Kidney (tissue), 14 donors: ENCODE results near the gene RIN1. TPM values are rescaled to one million over a fixed set of nuclear protein-coding genes. Genes with fewer than 3 reads are reported as not detected.
"Not testable (repeated sequence)": the region's sequence is repeated elsewhere in the genome, so short reads cannot be mapped to it uniquely, and the experiment has no call there.

ENCODE experiments used
- DNase-seq, 5 donors: peaks; one replicate each; pipeline ENCODE4 v3.0.0-alpha.2; 2013 to 2020
- FAIRE-seq: peaks from 2 replicates; lab custom pipeline; 2012; peaks lifted over from hg19 to GRCh38; lab: Jason Lieb, UNC
- H3K27ac ChIP-seq, 2 donors: one replicate each; pipeline ENCODE4 v1.7.0; 2013; ENCODE audit warnings: low read depth in 2 of 2, low read length in 2 of 2, inconsistent platforms in 1 of 2
- H3K27me3 ChIP-seq: one replicate; pipeline ENCODE4 v1.7.1; 2013; ENCODE audit warnings: low read length, inconsistent platforms; ENCODE audit not compliant: control insufficient read depth, insufficient read depth
- H3K36me3 ChIP-seq, 3 donors: one replicate each; pipeline versions ENCODE4 v1.7.0 to v1.7.1; 2013; ENCODE audit warnings: low read length in 3 of 3, control low read depth in 1 of 3, inconsistent platforms in 1 of 3; ENCODE audit not compliant: insufficient read depth in 3 of 3, control insufficient read depth in 2 of 3
- H3K4me1 ChIP-seq, 3 donors: one replicate each; pipeline versions ENCODE4 v1.7.0 to v1.7.1; 2013; ENCODE audit warnings: low read length in 3 of 3, inconsistent platforms in 1 of 3, low read depth in 1 of 3; ENCODE audit not compliant: control insufficient read depth in 2 of 3, insufficient read depth in 2 of 3
- H3K4me3 ChIP-seq, 3 donors: one replicate each; pipeline versions ENCODE4 v1.7.0 to v1.8.1; 2013; ENCODE audit warnings: low read length in 3 of 3, control low read depth in 1 of 3, inconsistent platforms in 1 of 3
- H3K9ac ChIP-seq, 3 donors: one replicate each; pipeline versions ENCODE4 v1.7.0 to v1.7.1; 2013; ENCODE audit warnings: low read length in 3 of 3, control low read depth in 1 of 3, inconsistent platforms in 1 of 3
- H3K9me3 ChIP-seq, 3 donors: one replicate each; pipeline versions ENCODE4 v1.7.0 to v1.7.1; 2013; ENCODE audit warnings: low read length in 3 of 3, control low read depth in 1 of 3, inconsistent platforms in 1 of 3; ENCODE audit not compliant: control insufficient read depth in 2 of 3, insufficient read depth in 1 of 3
- intact Hi-C: fragments of 100-400 bp; cut with DNase I; formaldehyde crosslinking; loops from one replicate; pipeline ENCODE4 v1.11.1; 2022
- polyA plus RNA-seq: library from polyadenylated mRNA; stranded (reverse); fragments of 350-450 nt; fragmentation: Illumina TruSeq; extraction: RNeasy Lipid Tissue Mini Kit (QIAGEN cat#74804); gene quantifications from one replicate; pipeline ENCODE4 v1.2.3, GENCODE V29; 2014; ENCODE audit warnings: low read depth, low replicate concordance; ENCODE audit not compliant: insufficient read depth
- total RNA-seq: library from RNA; stranded (reverse); fragmentation: NEBNext Ultra II Directional; extraction: Animal tissue kit (Norgen Biotek cat#: 25700); gene quantifications from one replicate; pipeline ENCODE4 v1.2.1, GENCODE V29; 2021
- TF ChIP-seq, protein P1 (sequence below): IDR thresholded peaks from 3 replicates; pipeline ENCODE4 v1.5.1; 2012; ENCODE audit warnings: mild to moderate bottlenecking, moderate library complexity, borderline replicate concordance; ENCODE audit not compliant: insufficient read depth; ENCODE audit errors: extremely low read depth
- donor health status: control.
- donor health status: control.
- donor health status: control.
- donor health status: control.
- donor health status: control.
- donor health status: DM: yes; HTN: yes; CAD: no.
- donor health status: Normal renal cell carcinoma (clear cell type).

Gene RIN1
- total and polyA plus RNA-seq, 2 donors from 2014 or later, result 2.3 to 9.2 TPM

GRCh38 chr11:66311965-66312548 is 24.2 kb downstream of the RIN1 start:
- Histone ChIP-seq H3K27ac (peak overlapping the region; percentile 85 to 92), H3K4me3 (peak overlapping the region; percentile 59 to 82 (median 71)), H3K27me3 (no peaks in the 10 kb centered on the region), H3K9ac (peak overlapping the region; percentile 44 to 63 (median 49)), H3K36me3 (no peaks in the 10 kb centered on the region), H3K4me1 (peaks cover 0 to 3% (median 0%) of the 10 kb centered on the region in 3 donors), H3K9me3 (no peaks in the 10 kb centered on the region)
- FAIRE-seq, result no peak
- intact Hi-C loops, result no loop called here
- TF ChIP-seq, protein P1, sequence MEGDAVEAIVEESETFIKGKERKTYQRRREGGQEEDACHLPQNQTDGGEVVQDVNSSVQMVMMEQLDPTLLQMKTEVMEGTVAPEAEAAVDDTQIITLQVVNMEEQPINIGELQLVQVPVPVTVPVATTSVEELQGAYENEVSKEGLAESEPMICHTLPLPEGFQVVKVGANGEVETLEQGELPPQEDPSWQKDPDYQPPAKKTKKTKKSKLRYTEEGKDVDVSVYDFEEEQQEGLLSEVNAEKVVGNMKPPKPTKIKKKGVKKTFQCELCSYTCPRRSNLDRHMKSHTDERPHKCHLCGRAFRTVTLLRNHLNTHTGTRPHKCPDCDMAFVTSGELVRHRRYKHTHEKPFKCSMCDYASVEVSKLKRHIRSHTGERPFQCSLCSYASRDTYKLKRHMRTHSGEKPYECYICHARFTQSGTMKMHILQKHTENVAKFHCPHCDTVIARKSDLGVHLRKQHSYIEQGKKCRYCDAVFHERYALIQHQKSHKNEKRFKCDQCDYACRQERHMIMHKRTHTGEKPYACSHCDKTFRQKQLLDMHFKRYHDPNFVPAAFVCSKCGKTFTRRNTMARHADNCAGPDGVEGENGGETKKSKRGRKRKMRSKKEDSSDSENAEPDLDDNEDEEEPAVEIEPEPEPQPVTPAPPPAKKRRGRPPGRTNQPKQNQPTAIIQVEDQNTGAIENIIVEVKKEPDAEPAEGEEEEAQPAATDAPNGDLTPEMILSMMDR, result no peak
- DNase-seq, result peak in 4 of 5 donors; percentile 94 to 97 (median 96)

GRCh38 chr11:66311470-66311964 is 24.7 kb downstream of the RIN1 start:
- TF ChIP-seq, protein P1, result peak; percentile 91
- DNase-seq, result peak in 1 of 5 donors; percentile 67
- H3K27ac ChIP-seq, result peak overlapping the region; percentile 85 to 92
- intact Hi-C loops, result no loop called here
- no peaks in the 10 kb centered on the region for H3K36me3 ChIP-seq
- H3K9me3 ChIP-seq, result no peaks in the 10 kb centered on the region
- peak overlapping the region in 2 of 3 donors; percentile 44 to 49 for H3K9ac ChIP-seq
- peaks cover 0 to 3% (median 0%) of the 10 kb centered on the region in 3 donors for H3K4me1 ChIP-seq
- H3K27me3 ChIP-seq, result no peaks in the 10 kb centered on the region
- peak overlapping the region in 2 of 3 donors; percentile 59 to 82 for H3K4me3 ChIP-seq
- no peak for FAIRE-seq

DNA sequence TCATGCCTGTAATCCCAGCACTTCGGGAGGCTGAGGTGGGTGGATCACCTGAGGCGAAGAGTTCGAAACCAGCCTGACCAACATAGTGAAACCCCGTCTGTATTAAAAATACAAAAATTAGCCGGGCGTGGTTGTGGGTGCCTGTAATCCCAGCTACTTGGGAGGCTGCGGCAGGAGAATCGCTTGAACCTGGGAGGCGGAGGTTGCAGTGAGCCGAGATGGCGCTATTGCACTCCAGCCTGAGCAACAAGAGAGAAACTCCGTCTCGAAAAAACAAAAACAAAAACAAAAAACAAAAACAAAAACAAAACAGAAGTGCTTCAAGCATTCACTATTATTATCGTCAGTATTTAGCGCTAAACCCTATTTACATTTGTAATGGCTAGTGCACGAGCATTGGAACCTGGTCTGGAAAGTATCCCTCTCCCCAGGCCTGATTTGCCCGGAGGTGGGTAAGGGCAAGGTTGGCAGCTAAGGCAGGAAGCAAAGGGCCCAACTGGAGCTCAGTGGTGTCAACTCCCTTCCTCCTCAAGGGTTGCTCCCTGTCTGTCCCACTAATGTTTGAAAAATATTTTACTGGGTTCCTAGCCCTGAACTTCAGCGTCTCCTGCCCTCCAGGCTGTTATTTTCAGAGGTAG is 25.3 kb downstream of the RIN1 start:
- intact Hi-C loops, H3K9ac ChIP-seq, H3K9me3 ChIP-seq, H3K27ac ChIP-seq, H3K36me3 ChIP-seq, H3K4me1 ChIP-seq, FAIRE-seq, DNase-seq, H3K4me3 ChIP-seq, H3K27me3 ChIP-seq: not testable (repeated sequence)

GRCh38 chr11:66310324-66310723 is 25.9 kb downstream of the RIN1 start:
- no peak overlapping the region for H3K4me3 ChIP-seq
- no peaks in the 10 kb centered on the region for H3K36me3 ChIP-seq
- no peaks in the 10 kb centered on the region for H3K27me3 ChIP-seq
- no peak overlapping the region for H3K9ac ChIP-seq
- no peaks in the 10 kb centered on the region for H3K9me3 ChIP-seq
- TF ChIP-seq, protein P1, result no peak
- H3K4me1 ChIP-seq, result peaks cover 0 to 3% (median 0%) of the 10 kb centered on the region in 3 donors
- intact Hi-C loops, result no loop called here
- H3K27ac ChIP-seq, result no peak overlapping the region
- DNase-seq (no peak), FAIRE-seq (no peak)
